GM12891 (cell line): ENCODE results near the gene GALM. TPM values are rescaled to one million over a fixed set of nuclear protein-coding genes. Genes with fewer than 3 reads are reported as not detected.

Experiments used
- DNase-seq: peaks from one replicate; pipeline ENCODE4 v3.0.0; 2011; ENCODE audit warnings: low spot score; ENCODE audit not compliant: insufficient read length
- FAIRE-seq: peaks from 2 replicates; lab custom pipeline; 2011; peaks lifted over from hg19 to GRCh38; lab: Jason Lieb, UNC
- PAX5 ChIP-seq: IDR thresholded peaks from 2 replicates; pipeline ENCODE4 v1.6.1; 2011; ENCODE audit warnings: low read length, moderate library complexity, mild to moderate bottlenecking; ENCODE audit not compliant: insufficient read depth, severe bottlenecking
- POLR2A ChIP-seq: IDR thresholded peaks from 2 replicates; pipeline ENCODE4 v1.6.1; 2011; ENCODE audit warnings: low read depth, low read length, control low read depth
- POLR2AphosphoS5 ChIP-seq: IDR thresholded peaks from 2 replicates; pipeline ENCODE4 v1.6.1; 2011; ENCODE audit warnings: low read depth, low read length, control low read depth
- POU2F2 ChIP-seq: IDR thresholded peaks from 2 replicates; pipeline ENCODE4 v1.6.1; 2011; ENCODE audit warnings: low read depth, mild to moderate bottlenecking, control low read depth, low read length, moderate library complexity
- SPI1 ChIP-seq: IDR thresholded peaks from 2 replicates; pipeline ENCODE4 v1.6.1; 2011; ENCODE audit warnings: low read depth, low read length, control low read depth
- TAF1 ChIP-seq: IDR thresholded peaks from 2 replicates; pipeline ENCODE4 v1.6.1; 2011; ENCODE audit warnings: low read depth, low read length, control low read depth
- polyA plus RNA-seq: library from polyadenylated mRNA; unstranded; fragments of >200 nt; gene quantifications from one replicate; pipeline ENCODE4 v1.2.1, GENCODE V29; 2012; ENCODE audit warnings: low read depth, missing spikeins, inconsistent platforms; ENCODE audit not compliant: missing spikeins

The GALM gene
- polyA plus RNA-seq: 24.9 TPM

DNA sequence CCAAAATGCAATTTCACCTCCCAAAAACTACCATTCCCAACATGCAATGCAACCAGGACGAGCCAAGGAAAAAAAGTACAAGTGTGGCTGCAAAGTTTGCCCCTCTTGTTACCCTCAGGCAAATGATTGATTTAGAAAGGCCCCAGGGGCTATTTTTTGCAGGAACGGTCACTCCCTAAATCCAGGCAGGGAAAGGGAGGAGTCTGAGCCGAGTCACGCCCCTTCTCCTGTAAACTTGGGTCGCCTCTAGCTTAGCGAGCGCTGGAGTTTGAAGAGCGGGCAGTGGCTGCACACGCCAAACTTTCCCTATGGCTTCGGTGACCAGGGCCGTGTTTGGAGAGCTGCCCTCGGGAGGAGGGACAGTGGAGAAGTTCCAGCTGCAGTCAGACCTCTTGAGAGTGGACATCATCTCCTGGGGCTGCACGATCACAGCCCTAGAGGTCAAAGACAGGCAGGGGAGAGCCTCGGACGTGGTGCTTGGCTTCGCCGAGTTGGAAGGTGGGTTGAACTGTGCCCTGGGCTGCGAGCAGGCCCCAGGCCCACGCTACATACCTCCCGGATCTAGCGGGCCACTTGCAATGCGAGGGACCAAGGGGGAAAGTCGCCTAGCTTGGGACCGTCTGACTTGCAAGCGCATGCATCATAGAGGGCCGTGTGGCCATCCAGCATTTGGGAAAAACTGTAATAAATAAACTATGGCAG, at the start of gene GALM:
GALM (plus strand) TSS at position 261 of the 702 bp plus-strand sequence; CDS start at position 309, 48 bp downstream.
- FAIRE-seq (no peak), DNase-seq (no peak)
- TF ChIP-seq SPI1 (no peak), POU2F2 (0 out of 2 replicates have a peak, but pooled peaks have one; percentile 21)

DNA sequence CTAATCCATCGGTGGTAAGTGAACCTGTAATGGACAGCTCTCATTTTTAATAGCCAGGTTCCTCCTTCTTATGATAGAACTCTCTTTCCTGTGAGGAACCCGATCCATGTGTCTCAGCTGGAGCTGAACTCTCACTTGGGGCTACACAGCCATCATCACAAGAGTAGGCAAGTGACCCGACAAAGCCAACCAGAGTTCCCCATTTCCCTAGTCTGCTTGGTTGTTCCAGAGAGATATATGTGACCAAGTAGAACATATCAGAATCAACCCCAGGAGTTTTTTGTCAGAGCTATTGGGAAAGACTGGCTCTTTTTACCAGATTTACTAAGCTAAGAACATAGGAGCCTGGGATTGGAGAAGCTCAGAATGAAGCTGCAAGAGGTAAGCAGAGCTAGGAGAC, 48.6 kb upstream of the GALM start:
- FAIRE-seq (no peak), DNase-seq (no peak)
- TF ChIP-seq POLR2AphosphoS5: no peak
- no peak for TF ChIP-seq PAX5
- TF ChIP-seq SPI1: no peak
- TF ChIP-seq POU2F2: no peak
- no peak for TF ChIP-seq TAF1

GRCh38 chr2:38619458-38620164, 46.3 kb upstream of the GALM start:
- FAIRE-seq (peak; percentile 51), DNase-seq (no peak)
- peak; percentile 96 for TF ChIP-seq SPI1
- no peak for TF ChIP-seq POLR2AphosphoS5

DNA sequence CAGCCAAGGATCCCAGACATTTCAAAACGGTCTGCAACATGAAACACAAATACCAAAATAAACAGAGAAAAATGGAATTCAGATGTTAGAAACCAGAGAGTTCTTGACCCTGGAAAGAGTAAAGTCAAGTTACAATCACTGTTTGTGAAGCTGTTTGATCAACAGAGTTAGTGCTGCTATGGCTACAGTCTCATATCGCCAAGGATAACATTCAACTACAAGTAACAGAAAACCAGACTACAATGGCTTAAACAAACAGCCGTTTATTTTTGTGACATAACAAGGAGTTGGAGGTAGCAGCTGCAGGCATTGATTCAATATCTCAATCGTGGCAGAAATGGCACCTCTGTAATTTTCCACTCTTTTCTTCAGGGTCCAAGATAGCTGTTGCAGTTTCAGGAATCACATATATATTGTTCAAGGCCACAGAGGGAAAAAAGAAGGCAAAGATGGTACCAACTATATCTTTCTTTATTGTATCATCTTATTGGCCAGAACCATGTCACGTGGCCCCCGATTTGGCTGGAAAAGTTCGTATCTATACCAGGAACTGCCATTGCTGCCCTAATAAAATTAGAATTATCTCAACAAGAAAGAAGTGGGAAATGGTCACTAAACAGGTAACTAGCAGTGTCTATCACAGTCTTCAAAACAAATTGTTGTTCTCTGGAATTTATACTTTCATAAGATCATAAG, 45.5 kb upstream of the GALM start:
- no peak for TF ChIP-seq POLR2AphosphoS5
- no peak for TF ChIP-seq SPI1
- no peak for TF ChIP-seq TAF1
- TF ChIP-seq PAX5: no peak
- TF ChIP-seq POU2F2: no peak
- TF ChIP-seq POLR2A: no peak
- DNase-seq (no peak), FAIRE-seq (no peak)

GRCh38 chr2:38621018-38621417, 44.9 kb upstream of the GALM start:
- no peak for TF ChIP-seq TAF1
- DNase-seq (no peak), FAIRE-seq (no peak)

DNA sequence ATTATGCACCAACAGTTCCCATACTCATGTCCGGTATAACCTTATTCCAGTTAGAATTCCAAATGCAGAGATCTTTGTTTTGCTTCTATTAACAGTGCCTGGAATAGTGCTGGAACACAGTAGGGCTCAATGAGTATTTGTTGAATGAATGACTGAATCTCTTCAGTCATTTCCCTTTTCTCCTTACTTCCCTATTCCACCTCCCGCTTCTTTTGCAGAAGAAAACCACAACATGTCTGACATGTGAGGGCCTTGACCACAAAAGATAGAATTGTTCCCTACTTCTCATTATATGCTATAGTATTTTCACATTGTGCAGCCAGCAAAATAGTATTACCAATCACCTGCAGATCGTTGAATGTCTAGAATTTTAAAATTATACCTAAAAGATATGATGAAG, 43.7 kb upstream of the GALM start:
- DNase-seq (no peak), FAIRE-seq (no peak)
- peak; percentile 56 for TF ChIP-seq SPI1
- no peak for TF ChIP-seq PAX5

DNA sequence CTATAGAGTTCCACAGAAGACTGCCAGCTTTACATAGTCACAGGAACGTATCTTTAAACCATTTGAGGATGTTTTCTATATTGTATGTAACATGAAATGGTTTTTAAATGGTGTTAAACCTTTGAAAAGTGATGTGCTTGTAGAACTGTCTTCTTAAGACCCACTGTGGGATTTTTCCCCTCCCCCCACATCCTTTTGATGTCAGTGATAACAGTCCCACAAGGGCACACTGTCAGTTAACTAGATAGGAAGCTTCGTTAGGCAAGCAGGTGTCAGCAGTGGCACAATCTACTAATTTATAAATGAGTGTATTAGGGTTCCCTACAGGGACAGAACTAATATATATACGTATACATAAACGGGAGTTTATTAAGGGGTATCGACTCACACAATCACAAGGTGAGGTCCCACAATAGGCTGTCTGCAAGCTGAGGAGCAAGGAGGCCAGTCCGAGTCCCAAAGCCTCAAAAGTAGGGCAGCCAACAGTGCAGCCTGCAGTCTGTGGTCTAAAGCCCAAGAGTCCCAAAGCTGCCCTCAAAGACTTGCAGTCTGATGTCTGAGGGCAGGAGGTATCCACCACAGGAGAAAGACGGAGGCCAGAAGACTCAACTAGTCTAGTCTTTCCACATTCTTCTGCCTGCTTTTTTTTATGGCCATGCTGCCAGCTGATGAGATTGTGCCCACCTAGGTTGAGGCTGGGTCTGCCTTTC, 39.4 kb upstream of the GALM start:
- FAIRE-seq (no peak), DNase-seq (no peak)
- TF ChIP-seq POLR2AphosphoS5 (no peak), PAX5 (no peak), POLR2A (no peak), SPI1 (no peak), TAF1 (no peak), POU2F2 (no peak)

DNA sequence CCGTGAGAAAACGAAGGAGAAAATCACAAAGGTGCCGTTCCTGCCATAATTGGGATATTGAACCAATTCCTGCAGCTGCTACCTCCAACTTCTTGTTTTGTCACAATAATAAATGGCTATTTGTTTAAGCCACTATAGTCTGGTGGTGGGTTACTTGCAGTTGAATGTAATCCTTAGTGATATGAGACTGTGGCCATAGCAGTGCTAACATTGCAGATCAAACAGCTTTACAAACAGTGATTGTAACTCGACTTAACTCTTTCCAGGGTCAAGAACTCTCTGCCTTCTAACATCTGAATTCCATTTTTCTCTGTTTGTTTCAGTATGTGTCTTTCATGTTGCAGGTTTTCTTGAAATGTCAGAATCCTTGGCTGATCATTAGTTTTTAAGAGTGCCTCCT, 38.5 kb upstream of the GALM start:
- no peak for TF ChIP-seq POU2F2
- no peak for TF ChIP-seq PAX5
- TF ChIP-seq TAF1: no peak
- no peak for TF ChIP-seq SPI1
- TF ChIP-seq POLR2AphosphoS5: no peak
- no peak for TF ChIP-seq POLR2A
- DNase-seq: no peak
- no peak for FAIRE-seq

DNA sequence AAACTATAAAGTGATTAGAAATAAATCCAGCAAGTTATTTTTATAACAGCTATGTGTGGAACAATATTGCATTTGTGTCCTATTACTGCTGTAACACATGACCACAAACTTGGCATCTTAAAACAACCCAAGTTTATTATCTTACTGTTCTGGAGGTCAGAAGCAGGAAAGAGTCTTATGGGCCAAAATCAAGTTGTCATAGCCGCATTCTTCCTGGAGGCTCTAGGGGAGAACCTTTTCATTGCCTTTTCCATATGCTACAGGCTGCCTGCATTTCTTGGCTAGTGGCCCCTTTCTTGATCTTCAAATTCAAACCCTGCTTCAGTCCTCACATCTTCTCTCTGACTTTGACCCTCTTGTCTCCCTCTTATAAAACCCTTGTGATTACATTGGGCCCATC, 36.2 kb upstream of the GALM start:
- FAIRE-seq (no peak), DNase-seq (no peak)
- TF ChIP-seq POLR2AphosphoS5 (no peak), POLR2A (no peak), TAF1 (no peak), POU2F2 (no peak), SPI1 (no peak), PAX5 (no peak)

- FAIRE-seq (no peak), DNase-seq (no peak)
These were observed 33.9 kb upstream of the GALM start for GRCh38 chr2:38631976-38632375.

More at GRCh38 chr2:38631976-38632375, 33.9 kb upstream of the GALM start:
- TF ChIP-seq POU2F2: no peak
- no peak for TF ChIP-seq POLR2AphosphoS5
- no peak for TF ChIP-seq SPI1
